ENCODE measurements around the gene KRT37.

KRT37 gene

GRCh38 chr17:41451154-41451728 lies 26.9 kb upstream of the KRT37 start:
- no peak for DNase-seq (ENCODE audit: low spot score)
- ChIA-PET CTCF (interaction anchor here (0.7 kb wide), 1 partner anchor 10 kb away, joined by 3 read pairs; no protein-coding TSS in a partner anchor), POLR2A (ENCODE audit: low non-redundant PET) (no interaction called here)

GRCh38 chr17:41449008-41449407 lies 24.6 kb upstream of the KRT37 start:
- ChIA-PET CTCF (no interaction called here), POLR2A (ENCODE audit: low non-redundant PET) (no interaction called here)
- TF ChIP-seq CTCF (conservative IDR thresholded peaks at IDR 0.05; ENCODE audit: low read depth), result no peak
- H3K27ac ChIP-seq, result no peak overlapping the region
- DNase-seq (ENCODE audit: low spot score), result no peak

More at GRCh38 chr17:41451154-41451728, 26.9 kb upstream of the KRT37 start:
- TF ChIP-seq CTCF (conservative IDR thresholded peaks at IDR 0.05; ENCODE audit: low read depth), result no peak
- H3K27ac ChIP-seq, result no peak overlapping the region

- CTCF ChIA-PET, result no interaction called here
- no peak for DNase-seq (ENCODE audit: low spot score)
- POLR2A ChIA-PET (ENCODE audit: low non-redundant PET), result no interaction called here
- TF ChIP-seq CTCF (conservative IDR thresholded peaks at IDR 0.05; ENCODE audit: low read depth), result no peak
- H3K27ac ChIP-seq, result no peak overlapping the region
Observed at GRCh38 chr17:41448506-41448905, 24.1 kb upstream of the KRT37 start.

- no peak for DNase-seq (ENCODE audit: low spot score)
- ChIA-PET POLR2A (ENCODE audit: low non-redundant PET) (no interaction called here), CTCF (no interaction called here)
- H3K27ac ChIP-seq, result no peak overlapping the region
- TF ChIP-seq CTCF (conservative IDR thresholded peaks at IDR 0.05; ENCODE audit: low read depth), result no peak
Observed at GRCh38 chr17:41446806-41447205, 22.4 kb upstream of the KRT37 start.

- no peak for TF ChIP-seq CTCF (conservative IDR thresholded peaks at IDR 0.05; ENCODE audit: low read depth)
- POLR2A ChIA-PET (ENCODE audit: low non-redundant PET), result no interaction called here
- CTCF ChIA-PET, result no interaction called here
Observed at GRCh38 chr17:41444640-41445039, 20.3 kb upstream of the KRT37 start.

GRCh38 chr17:41444186-41444585 lies 19.8 kb upstream of the KRT37 start:
- no peak for TF ChIP-seq CTCF (conservative IDR thresholded peaks at IDR 0.05; ENCODE audit: low read depth)
- DNase-seq (ENCODE audit: low spot score), result no peak
- POLR2A ChIA-PET (ENCODE audit: low non-redundant PET), result no interaction called here
- H3K27ac ChIP-seq, result no peak overlapping the region
- CTCF ChIA-PET, result no interaction called here

More at GRCh38 chr17:41444640-41445039, 20.3 kb upstream of the KRT37 start:
- H3K27ac ChIP-seq, result no peak overlapping the region
- no peak for DNase-seq (ENCODE audit: low spot score)
